Esophagus (tissue), 2 donors: ENCODE data around the gene ZDHHC1. TPM values are rescaled to one million over a fixed set of nuclear protein-coding genes. Genes with fewer than 3 reads are reported as not detected.

Source experiments
- H3K27ac ChIP-seq, 2 donors: one replicate each; pipeline ENCODE4 v1.5.1; 2013; ENCODE audit warnings: low read depth in 2 of 2, mild to moderate bottlenecking in 2 of 2, inconsistent platforms in 1 of 2, low read length in 1 of 2, moderate library complexity in 1 of 2
- H3K27me3 ChIP-seq, 2 donors: one replicate each; pipeline ENCODE4 v1.6.1; 2013; ENCODE audit warnings: low read length in 2 of 2, control low read depth in 1 of 2, mild to moderate bottlenecking in 1 of 2; ENCODE audit not compliant: insufficient read depth in 2 of 2, control insufficient read depth in 1 of 2
- H3K36me3 ChIP-seq, 2 donors: one replicate each; pipeline ENCODE4 v1.6.1; 2013; ENCODE audit warnings: low read length in 1 of 2; ENCODE audit not compliant: control insufficient read depth in 2 of 2, insufficient read depth in 2 of 2
- H3K4me1 ChIP-seq, 2 donors: one replicate each; pipeline ENCODE4 v1.6.1; 2013; ENCODE audit warnings: low read length in 1 of 2; ENCODE audit not compliant: control insufficient read depth in 2 of 2, insufficient read depth in 2 of 2
- H3K4me3 ChIP-seq, 2 donors: one replicate each; pipeline ENCODE4 v1.5.1; 2013; ENCODE audit warnings: low read length in 2 of 2, mild to moderate bottlenecking in 2 of 2, low read depth in 1 of 2, moderate library complexity in 1 of 2
- H3K9me3 ChIP-seq, 2 donors: one replicate each; pipeline ENCODE4 v1.6.1; 2013; ENCODE audit warnings: mild to moderate bottlenecking in 2 of 2, low read depth in 1 of 2, low read length in 1 of 2, moderate library complexity in 1 of 2; ENCODE audit not compliant: control insufficient read depth in 2 of 2, insufficient read depth in 1 of 2
- WGBS, 2 donors: extraction: QIAGEN DNeasy Blood & Tissue Kit; methylation state at CpG; one replicate each; pipeline ENCODE4 v1.1.7; 2013; 5-methylcytosine and 5-hydroxymethylcytosine counted together
- polyA plus RNA-seq, 2 donors: library from polyadenylated mRNA; stranded (reverse); fragments of 200-250 nt; gene quantifications; one replicate each; pipeline ENCODE4 v1.2.3, GENCODE V29; 2013
- donor health status: healthy with polysubstance abuse.
- donor health status: Bipolar disorder and iron deficiency.

Gene ZDHHC1
- polyA plus RNA-seq, 2 donors, result 3.3 to 4.7 TPM

DNA sequence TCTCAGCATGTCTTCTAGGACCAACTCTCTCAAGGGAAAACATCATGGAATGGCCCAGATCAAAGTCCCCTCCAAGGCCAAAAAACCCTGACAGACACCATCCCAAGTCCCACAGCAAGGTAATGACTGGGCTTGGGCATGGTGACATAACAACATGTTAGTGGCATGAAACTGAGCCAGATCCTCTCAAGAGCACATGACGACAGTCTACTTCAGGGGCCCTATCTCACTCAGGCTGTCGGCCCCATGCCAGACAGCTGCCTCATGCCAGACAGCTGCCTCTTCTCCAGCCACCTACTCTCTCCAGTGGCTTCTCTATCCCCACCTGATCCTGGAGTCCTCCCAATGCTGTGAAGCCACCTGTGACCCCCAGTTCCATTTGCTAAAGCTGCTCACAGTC, 33.1 kb upstream of the ZDHHC1 start:
- Histone ChIP-seq H3K27me3 (no peaks in the 10 kb centered on the region), H3K4me3 (no peak overlapping the region), H3K4me1 (peaks cover 10 to 12% of the 10 kb centered on the region in 2 donors), H3K36me3 (peaks cover 13 to 49% of the 10 kb centered on the region in 2 donors), H3K9me3 (peaks cover 0 to 2% of the 10 kb centered on the region in 2 donors), H3K27ac (peak overlapping the region in 1 of 2 donors; percentile 6)
- 62 to 79% methylated on average over 2 of the region's 2 CpGs for WGBS, 2 donors

GRCh38 chr16:67448580-67448979, 32.3 kb upstream of the ZDHHC1 start:
- H3K27me3 ChIP-seq, result no peaks in the 10 kb centered on the region
- H3K27ac ChIP-seq, result no peak overlapping the region
- 98 to 99% methylated on average over 5 of the region's 5 CpGs for WGBS, 2 donors
- no peak overlapping the region for H3K4me3 ChIP-seq
- H3K4me1 ChIP-seq, result peaks cover 12 to 15% of the 10 kb centered on the region in 2 donors
- H3K9me3 ChIP-seq, result peaks cover 0 to 2% of the 10 kb centered on the region in 2 donors
- peaks cover 16 to 56% of the 10 kb centered on the region in 2 donors for H3K36me3 ChIP-seq

- no peak overlapping the region for H3K27ac ChIP-seq
- H3K4me1 ChIP-seq, result peaks cover 12 to 19% of the 10 kb centered on the region in 2 donors
- H3K4me3 ChIP-seq, result no peak overlapping the region
- peaks cover 25 to 52% of the 10 kb centered on the region in 2 donors for H3K36me3 ChIP-seq
- peaks cover 0 to 2% of the 10 kb centered on the region in 2 donors for H3K9me3 ChIP-seq
- whole genome bisulfite sequencing, 2 donors, result 69 to 81% methylated on average over 6 of the region's 6 CpGs
- H3K27me3 ChIP-seq, result no peaks in the 10 kb centered on the region
Observed at GRCh38 chr16:67447508-67448076, 31.3 kb upstream of the ZDHHC1 start.

DNA sequence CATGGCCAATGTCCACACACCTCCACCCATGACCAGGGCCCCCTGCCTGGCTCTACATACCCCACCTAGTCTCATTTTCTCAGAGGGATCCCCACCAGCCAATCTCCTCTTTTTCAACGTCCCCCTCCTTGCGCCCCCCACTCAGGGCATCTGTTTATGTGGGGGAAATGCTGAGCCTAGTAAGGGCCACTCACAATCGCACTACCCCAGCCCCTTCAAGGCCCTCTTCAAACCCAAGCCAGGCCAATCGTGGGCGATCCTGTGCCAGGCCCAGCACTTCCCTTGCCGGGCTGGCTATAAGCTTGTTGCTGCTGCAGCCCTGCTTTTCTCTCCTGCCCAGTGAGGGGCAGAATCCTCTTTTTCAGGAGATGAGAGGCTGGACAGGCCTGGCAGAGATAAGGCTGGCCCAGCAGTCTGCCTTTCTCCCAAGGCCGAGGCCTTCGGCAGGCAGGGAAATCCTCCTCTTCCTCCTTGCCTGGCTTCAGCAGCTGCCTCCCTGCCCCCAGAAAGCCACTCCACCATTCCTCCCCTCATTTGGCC, 30.8 kb upstream of the ZDHHC1 start:
- no peaks in the 10 kb centered on the region for H3K27me3 ChIP-seq
- H3K4me3 ChIP-seq, result no peak overlapping the region
- 78 to 82% methylated on average over 8 of the region's 8 CpGs for WGBS, 2 donors
- H3K36me3 ChIP-seq, result peaks cover 25 to 54% of the 10 kb centered on the region in 2 donors
- peak overlapping the region in 1 of 2 donors; percentile 20 for H3K27ac ChIP-seq
- H3K4me1 ChIP-seq, result peaks cover 12 to 21% of the 10 kb centered on the region in 2 donors
- H3K9me3 ChIP-seq, result peaks cover 0 to 2% of the 10 kb centered on the region in 2 donors

- peaks cover 12 to 24% of the 10 kb centered on the region in 2 donors for H3K4me1 ChIP-seq
- H3K27me3 ChIP-seq, result no peaks in the 10 kb centered on the region
- no peak overlapping the region for H3K4me3 ChIP-seq
- WGBS, 2 donors, result 66 to 82% methylated on average over 11 to 12 of the region's 12 CpGs
- H3K9me3 ChIP-seq, result peaks cover 0 to 2% of the 10 kb centered on the region in 2 donors
- H3K27ac ChIP-seq, result peak overlapping the region in 1 of 2 donors; percentile 20
- H3K36me3 ChIP-seq, result peaks cover 23 to 49% of the 10 kb centered on the region in 2 donors
Observed at GRCh38 chr16:67445913-67446907, 29.9 kb upstream of the ZDHHC1 start.

DNA sequence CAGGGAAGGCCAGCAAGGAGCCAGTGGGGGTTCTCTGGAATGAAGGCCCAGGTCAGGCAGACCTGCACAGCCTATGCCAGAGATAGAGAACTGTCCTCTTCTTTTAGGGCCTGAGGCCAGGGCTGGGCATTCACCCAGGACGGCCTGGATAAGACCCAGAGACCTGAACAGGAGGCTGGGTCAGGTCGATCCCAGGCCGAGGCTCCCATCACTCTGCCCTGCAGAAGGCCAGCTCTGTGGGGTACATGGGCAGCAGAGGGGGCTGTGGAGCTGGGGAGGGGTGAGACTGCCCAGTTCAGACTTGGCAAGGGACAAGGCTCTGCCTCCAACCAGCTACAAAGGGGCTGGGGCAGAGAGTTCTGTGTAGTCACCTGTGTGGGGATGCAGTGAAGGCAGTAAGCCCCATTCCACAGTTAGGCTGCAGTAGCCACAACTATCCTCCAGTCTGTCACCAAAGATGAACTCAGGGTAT, 29.2 kb upstream of the ZDHHC1 start:
- 51 to 71% methylated on average over 3 of the region's 3 CpGs for WGBS, 2 donors
- Histone ChIP-seq H3K27ac (no peak overlapping the region), H3K9me3 (peaks cover 0 to 2% of the 10 kb centered on the region in 2 donors), H3K27me3 (no peaks in the 10 kb centered on the region), H3K4me3 (no peak overlapping the region), H3K4me1 (peaks cover 15 to 25% of the 10 kb centered on the region in 2 donors), H3K36me3 (peaks cover 23 to 48% of the 10 kb centered on the region in 2 donors)

DNA sequence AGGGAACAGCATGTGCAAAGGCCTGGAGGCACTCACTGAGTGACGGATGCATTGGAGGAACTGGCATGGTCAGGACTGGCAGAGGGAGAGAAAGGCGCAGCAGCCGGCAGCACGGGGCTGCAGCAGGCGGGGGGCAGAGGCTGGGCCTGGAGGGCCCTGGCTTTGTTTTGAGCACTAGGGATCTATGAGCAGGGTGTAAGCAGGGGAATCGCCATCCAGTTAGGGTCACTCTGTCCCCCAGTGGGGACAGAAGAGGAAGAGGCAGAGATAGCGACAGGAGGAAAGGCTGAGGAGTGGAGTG, 28.8 kb upstream of the ZDHHC1 start:
- Histone ChIP-seq H3K4me3 (no peak overlapping the region), H3K27me3 (no peaks in the 10 kb centered on the region), H3K9me3 (peaks cover 0 to 2% of the 10 kb centered on the region in 2 donors), H3K4me1 (peaks cover 15 to 25% of the 10 kb centered on the region in 2 donors), H3K27ac (no peak overlapping the region), H3K36me3 (peaks cover 23 to 45% of the 10 kb centered on the region in 2 donors)
- WGBS, 2 donors, result 92 to 96% methylated on average over 7 of the region's 7 CpGs

- peaks cover 17 to 42% of the 10 kb centered on the region in 2 donors for H3K36me3 ChIP-seq
- peaks cover 0 to 2% of the 10 kb centered on the region in 2 donors for H3K9me3 ChIP-seq
- no peak overlapping the region for H3K4me3 ChIP-seq
- 83% methylated on average over 22 of the region's 22 CpGs for WGBS, 2 donors
- H3K4me1 ChIP-seq, result peaks cover 15 to 26% of the 10 kb centered on the region in 2 donors
- H3K27ac ChIP-seq, result peak overlapping the region in 1 of 2 donors; percentile 6
- no peaks in the 10 kb centered on the region for H3K27me3 ChIP-seq
Observed at GRCh38 chr16:67444259-67445125, 28.2 kb upstream of the ZDHHC1 start.

DNA sequence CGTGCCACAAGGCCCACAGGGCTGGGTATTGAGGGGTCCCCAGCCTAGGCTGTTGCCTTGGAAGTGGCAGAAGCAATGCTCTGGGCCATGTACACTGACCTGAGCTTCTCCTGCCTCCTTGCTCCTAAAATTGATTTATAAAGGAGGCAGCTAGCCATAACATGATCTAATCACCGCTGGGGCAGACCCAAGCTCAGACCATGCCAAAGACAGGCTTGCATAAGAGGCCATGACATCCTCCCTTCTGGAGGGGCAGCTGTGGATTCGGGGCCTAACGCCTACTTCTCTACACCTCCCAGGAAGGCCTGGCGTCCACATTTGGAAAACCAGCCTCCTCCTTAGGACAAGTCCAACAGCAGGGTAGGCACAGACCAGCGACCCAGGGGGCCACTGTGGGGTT, 27.0 kb upstream of the ZDHHC1 start:
- WGBS, 2 donors, result 76 to 77% methylated on average over 6 of the region's 6 CpGs
- H3K4me3 ChIP-seq, result no peak overlapping the region
- peaks cover 20 to 49% of the 10 kb centered on the region in 2 donors for H3K36me3 ChIP-seq
- peaks cover 0 to 2% of the 10 kb centered on the region in 2 donors for H3K9me3 ChIP-seq
- H3K4me1 ChIP-seq, result peaks cover 15 to 31% of the 10 kb centered on the region in 2 donors
- H3K27me3 ChIP-seq, result no peaks in the 10 kb centered on the region
- H3K27ac ChIP-seq, result peak overlapping the region in 1 of 2 donors; percentile 6
